Measurements from ENCODE around the gene RNF144A. TPM values are rescaled to one million over a fixed set of nuclear protein-coding genes. Genes with fewer than 3 reads are reported as not detected.
A peak's percentile ranks its signal among the peaks of the same experiment; 100 is the strongest.

The RNF144A gene
- total RNA-seq, 1 experiment from 2014 or later: 10.6 TPM

GRCh38 chr2:7083580-7084509 lies 166.6 kb downstream of the RNF144A start:
- H3K23ac ChIP-seq (ENCODE audit: insufficient read length, low read depth, low read length): no peak overlapping the region
- no peak overlapping the region for H2BK5ac ChIP-seq (ENCODE audit: insufficient read length, low read length)
- H3K79me1 ChIP-seq (ENCODE audit: insufficient read depth, low read depth, low read length, poor library complexity, severe bottlenecking): no peaks in the 10 kb centered on the region
- H3K14ac ChIP-seq (ENCODE audit: insufficient read depth, low read length): no peak overlapping the region; the same call in 1 of the 2 replicates
- no peak overlapping the region for H2BK15ac ChIP-seq (ENCODE audit: low read depth, low read length)
- H3K4me2 ChIP-seq (ENCODE audit: insufficient read depth, insufficient read length, low read length): no peak overlapping the region
- H3K27ac ChIP-seq (ENCODE audit: insufficient read length, low read depth, low read length): no peak overlapping the region
- H2AFZ ChIP-seq (ENCODE audit: low read length): no peak overlapping the region
- TF ChIP-seq CTCF (conservative IDR thresholded peaks at IDR 0.05): peak; percentile 82
- no peak overlapping the region for H3K18ac ChIP-seq (ENCODE audit: insufficient read length, low read depth, low read length)
- H3K4ac ChIP-seq (ENCODE audit: low read depth, low read length): no peak overlapping the region
- no peak overlapping the region for H4K8ac ChIP-seq (replicated peaks; ENCODE audit: insufficient read length, low read depth, low read length)
- WGBS (ENCODE audit: extremely low coverage, insufficient read length, low lambda C conversion rate): no CpG with 5 or more reads among the region's 10 CpGs
- H2AK5ac ChIP-seq (ENCODE audit: insufficient read length, low read length): no peak overlapping the region
- H2BK12ac ChIP-seq (ENCODE audit: insufficient read length, low read depth, low read length): no peak overlapping the region
- Mint-ChIP-seq H3K36me3 (ENCODE audit: insufficient read depth in 1 of 3, low read depth in 3 of 3) (peaks cover 0 to 5% (median 5%) of the 10 kb centered on the region in 3 experiments; a peak in 5 of 7 replicates), H3K27ac (no peak overlapping the region), H3K9me3 (peaks cover 7% of the 10 kb centered on the region in 2 experiments), H3K4me1 (no peaks in the 10 kb centered on the region), H3K27me3 (ENCODE audit: low read depth) (peaks cover 2% of the 10 kb centered on the region; the same call in 1 of the 2 replicates), H3K4me3 (no peak overlapping the region)
- H3K9ac ChIP-seq (ENCODE audit: extremely low read depth, insufficient read length, low read length): no peak overlapping the region
- peak; percentile 63 for DNase-seq
- no peak overlapping the region for H3T11ph ChIP-seq (ENCODE audit: low read length)
- H2BK20ac ChIP-seq (ENCODE audit: low read depth, low read length, poor library complexity, severe bottlenecking): no peak overlapping the region
- H3K79me2 ChIP-seq (ENCODE audit: insufficient read depth, low read length): no peaks in the 10 kb centered on the region
- H3K4me1 ChIP-seq (ENCODE audit: insufficient read depth, low read length): no peaks in the 10 kb centered on the region
- H3K56ac ChIP-seq (ENCODE audit: insufficient read length, low read depth, low read length): no peak overlapping the region
- no peaks in the 10 kb centered on the region for H3K23me2 ChIP-seq (ENCODE audit: insufficient read length, low read depth, low read length, poor library complexity, severe bottlenecking)
- H4K91ac ChIP-seq (ENCODE audit: insufficient read length, low read depth, low read length): no peak overlapping the region
- H4K20me1 ChIP-seq (ENCODE audit: control insufficient read depth, insufficient read depth, insufficient read length): no peaks in the 10 kb centered on the region
- H3K9me3 ChIP-seq (ENCODE audit: control insufficient read depth, low read depth, low read length): no peaks in the 10 kb centered on the region
- no peak overlapping the region for H4K5ac ChIP-seq (ENCODE audit: insufficient read length, low read depth, low read length)
- H3K27me3 ChIP-seq (ENCODE audit: insufficient read depth, low read length): no peaks in the 10 kb centered on the region
- H2BK120ac ChIP-seq (ENCODE audit: low read depth, low read length, poor library complexity, severe bottlenecking): no peak overlapping the region

Data from H9 (cell line).